DND-41 (cell line): ENCODE data around the gene OR1M1.

ENCODE experiments used
- ATAC-seq: fragments of 200-7000 bp; cut with Tn5 transposase; 3 replicates; pipeline ENCODE4 v1.9.1; 2021; ENCODE audit warnings: low read depth; ENCODE audit not compliant: insufficient read depth
- DNase-seq: peaks from one replicate; pipeline ENCODE4 v3.0.0-alpha.2; 2020
- H2AFZ ChIP-seq: 2 replicates; pipeline ENCODE4 v1.6.0; 2012; ENCODE audit warnings: low read depth, low read length
- H3K27ac ChIP-seq: 2 replicates; pipeline ENCODE4 v1.5.1; 2012; ENCODE audit warnings: low read length, inconsistent platforms
- H3K27me3 ChIP-seq: fragments of 200-600 bp; sonication (generic); 2 replicates; pipeline ENCODE4 v1.6.0; 2012; ENCODE audit warnings: low read length, mild to moderate bottlenecking, inconsistent platforms; ENCODE audit not compliant: insufficient read depth, poor library complexity
- H3K36me3 ChIP-seq: 2 replicates; pipeline ENCODE4 v1.5.1; 2012; ENCODE audit warnings: low read length, inconsistent platforms; ENCODE audit not compliant: insufficient read depth
- H3K4me1 ChIP-seq: 2 replicates; pipeline ENCODE4 v1.5.1; 2012; ENCODE audit warnings: mild to moderate bottlenecking, low read length; ENCODE audit not compliant: insufficient read depth
- H3K4me2 ChIP-seq: 2 replicates; pipeline ENCODE4 v1.6.0; 2012; ENCODE audit warnings: mild to moderate bottlenecking, moderate library complexity, low read length, inconsistent platforms; ENCODE audit not compliant: insufficient read depth
- H3K4me3 ChIP-seq, 2 experiments: fragments of 200-600 bp in 1 of 2; shearing (Covaris generic) in 1 of 2; 2 replicates each; pipeline ENCODE4 v1.5.1; 2012 to 2016; ENCODE audit warnings: inconsistent platforms in 2 of 2, low read length in 2 of 2, mild to moderate bottlenecking in 2 of 2, low read depth in 1 of 2, moderate library complexity in 1 of 2
- H3K79me2 ChIP-seq: 2 replicates; pipeline ENCODE4 v1.6.0; 2012; ENCODE audit warnings: low read length, inconsistent platforms; ENCODE audit not compliant: insufficient read depth
- H3K9ac ChIP-seq: 2 replicates; pipeline ENCODE4 v1.6.0; 2012; ENCODE audit warnings: low read depth, mild to moderate bottlenecking, inconsistent platforms, low read length, moderate library complexity
- H3K9me3 ChIP-seq: 2 replicates; pipeline ENCODE4 v1.5.1; 2012; ENCODE audit warnings: low read length, moderate library complexity, mild to moderate bottlenecking, inconsistent platforms; ENCODE audit not compliant: insufficient read depth, severe bottlenecking
- H4K20me1 ChIP-seq: 2 replicates; pipeline ENCODE4 v1.6.0; 2012; ENCODE audit warnings: low read length; ENCODE audit not compliant: insufficient read depth
- CTCF ChIP-seq: IDR thresholded peaks from 2 replicates; pipeline ENCODE4 v1.5.1; 2012; ENCODE audit warnings: borderline replicate concordance, low read length, moderate library complexity, mild to moderate bottlenecking; ENCODE audit not compliant: poor library complexity, severe bottlenecking; ENCODE audit errors: extremely low read depth
- EZH2 ChIP-seq: IDR thresholded peaks from 3 replicates; pipeline ENCODE4 v1.6.1; 2012; ENCODE audit warnings: borderline replicate concordance, low read depth, mild to moderate bottlenecking, moderate library complexity, low read length, inconsistent platforms; ENCODE audit not compliant: severe bottlenecking

The OR1M1 gene

GRCh38 chr19:9086761-9087160 lies at the start of gene OR1M1:
Gene OR1M1 (plus strand): TSS chr19:9087061. CDS start chr19:9093245, 6,184 bp downstream.
- Histone ChIP-seq H3K4me3 (no peak within 1 kb of the TSS), H3K9me3 (no peaks in the 10 kb centered on the region), H3K79me2 (no peaks in the 10 kb centered on the region), H2AFZ (no peak within 1 kb of the TSS), H3K4me1 (no peaks in the 10 kb centered on the region), H3K9ac (no peak within 1 kb of the TSS), H3K27ac (no peak within 1 kb of the TSS), H3K27me3 (no peaks in the 10 kb centered on the region), H3K36me3 (no peaks in the 10 kb centered on the region), H3K4me2 (no peak within 1 kb of the TSS), H4K20me1 (no peaks in the 10 kb centered on the region)
- ATAC-seq (no peak), DNase-seq (no peak)
- TF ChIP-seq CTCF = no peak
- TF ChIP-seq EZH2 = no peak

DNA sequence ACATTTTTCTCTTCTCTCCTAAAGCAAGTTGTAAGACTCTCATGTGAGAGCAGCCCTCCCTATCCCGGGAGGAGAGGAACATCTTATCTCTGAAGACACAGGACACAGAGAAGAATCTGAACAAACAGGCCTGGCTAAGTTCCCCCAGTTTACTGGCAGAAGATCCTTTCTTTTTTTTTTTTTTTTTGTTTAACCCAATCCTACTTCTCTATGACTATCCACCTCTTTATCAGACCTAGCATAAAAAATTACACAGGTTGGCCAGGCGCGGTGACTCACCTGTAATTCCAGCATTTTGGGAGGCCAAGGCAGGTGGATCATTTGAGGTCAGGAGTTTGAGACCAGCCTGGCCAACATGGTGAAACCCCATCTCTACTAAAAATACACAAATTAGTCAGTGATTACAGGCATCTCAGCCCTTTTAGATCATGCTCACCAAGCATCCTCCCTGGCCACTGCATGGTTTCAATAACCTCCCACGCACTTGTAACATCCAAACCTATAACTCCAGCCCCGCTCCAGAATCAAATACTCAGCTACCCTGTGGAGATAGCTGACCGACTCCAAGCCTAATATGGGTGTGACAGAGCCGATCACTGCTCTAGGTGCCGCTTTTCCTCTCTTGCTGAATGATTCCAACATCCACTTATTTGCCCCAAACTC lies 49.3 kb upstream of the OR1M1 start:
- H3K4me1 ChIP-seq = no peaks in the 10 kb centered on the region
- TF ChIP-seq EZH2 = no peak
- TF ChIP-seq CTCF = no peak
- ATAC-seq = no peak
- H3K4me2 ChIP-seq = no peak overlapping the region
- no peak overlapping the region for H3K27ac ChIP-seq
- no peaks in the 10 kb centered on the region for H4K20me1 ChIP-seq
- DNase-seq = no peak
- H3K9ac ChIP-seq = no peak overlapping the region
- no peak overlapping the region for H3K4me3 ChIP-seq
- H3K9me3 ChIP-seq = no peaks in the 10 kb centered on the region
- no peaks in the 10 kb centered on the region for H3K79me2 ChIP-seq
- no peaks in the 10 kb centered on the region for H3K36me3 ChIP-seq
- H3K27me3 ChIP-seq = no peaks in the 10 kb centered on the region
- no peak overlapping the region for H2AFZ ChIP-seq

- no peak overlapping the region for H3K4me3 ChIP-seq
- no peak overlapping the region for H3K4me2 ChIP-seq
- H3K9ac ChIP-seq = no peak overlapping the region
- H3K27ac ChIP-seq = no peak overlapping the region
- no peak for DNase-seq
- no peaks in the 10 kb centered on the region for H3K9me3 ChIP-seq
- TF ChIP-seq CTCF = no peak
- no peak for TF ChIP-seq EZH2
- no peaks in the 10 kb centered on the region for H3K4me1 ChIP-seq
- H3K79me2 ChIP-seq = no peaks in the 10 kb centered on the region
- H3K36me3 ChIP-seq = no peaks in the 10 kb centered on the region
- no peak overlapping the region for H2AFZ ChIP-seq
- ATAC-seq = no peak
- H3K27me3 ChIP-seq = no peaks in the 10 kb centered on the region
- no peaks in the 10 kb centered on the region for H4K20me1 ChIP-seq
Measured at GRCh38 chr19:9039728-9040127, 47.1 kb upstream of the OR1M1 start.
